Prostate gland (tissue), 2 donors: ENCODE measurements around the gene S100A7A. TPM values are rescaled to one million over a fixed set of nuclear protein-coding genes. Genes with fewer than 3 reads are reported as not detected.
"Not testable (repeated sequence)": the region's sequence is repeated elsewhere in the genome, so short reads cannot be mapped to it uniquely, and the experiment has no call there.

Experiments used
- DNase-seq: peaks from one replicate; pipeline ENCODE4 v3.0.0-alpha.2; 2019; ENCODE audit warnings: low spot score
- H3K27ac ChIP-seq, 2 donors: fragments of 200-600 bp; sonication (generic); 2 replicates each; pipeline ENCODE4 v1.5.1; 2017 to 2019
- H3K27me3 ChIP-seq: fragments of 200-600 bp; sonication (generic); replicated peaks from 2 replicates; pipeline ENCODE4 v1.5.1; 2019; ENCODE audit not compliant: insufficient read depth
- H3K36me3 ChIP-seq, 2 donors: fragments of 200-600 bp; sonication (generic); 1 replicate in 1 of 2; 2 replicates in 1 of 2; pipeline versions ENCODE4 v1.5.1 to v1.8.1; 2017 to 2019
- H3K4me1 ChIP-seq: fragments of 200-600 bp; sonication (generic); replicated peaks from 2 replicates; pipeline ENCODE4 v1.5.1; 2019
- H3K4me3 ChIP-seq, 2 donors: fragments of 200-600 bp; sonication (generic); 2 replicates each; pipeline ENCODE4 v1.5.1; 2017 to 2019
- H3K9me3 ChIP-seq: fragments of 200-600 bp; sonication (generic); 2 replicates; pipeline ENCODE4 v1.5.1; 2017
- CTCF ChIP-seq, 4 experiments: fragments of 200-600 bp in 2 of 4; fragments of 450-650 bp in 2 of 4; sonication (generic) in 2 of 4; IDR thresholded peaks; 1 replicate in 3 of 4; 2 replicates in 1 of 4; pipeline ENCODE4 v1.5.1; 2016 to 2019; ENCODE audit warnings: antibody characterized with exemption in 4 of 4, mild to moderate bottlenecking in 2 of 4, moderate library complexity in 2 of 4
- POLR2A ChIP-seq: fragments of 450-650 bp; IDR thresholded peaks from one replicate; pipeline ENCODE4 v1.6.1; 2016; ENCODE audit warnings: antibody characterized with exemption, mild to moderate bottlenecking
- POLR2AphosphoS5 ChIP-seq: sonication (generic); formaldehyde crosslinking; IDR thresholded peaks from one replicate; pipeline ENCODE4 v1.6.1; 2017; ENCODE audit warnings: antibody characterized with exemption
- WGBS: methylation state at CpG from one replicate; pipeline ENCODE4 v1.1.5; 2018; 5-methylcytosine and 5-hydroxymethylcytosine counted together
- intact Hi-C: fragments of 100-400 bp; cut with DNase I; formaldehyde crosslinking; loops from one replicate; pipeline ENCODE4 v1.14.2; 2022
- total RNA-seq, 2 donors: library from RNA; depleted of rRNA; stranded (reverse); fragments of >200 nt; gene quantifications; one replicate each; pipeline ENCODE4 v1.1.0, GENCODE V29; 2016

The S100A7A gene
- total RNA-seq, 2 donors from 2014 or later, result not detected

GRCh38 chr1:153401461-153401860, 14.9 kb upstream of the S100A7A start:
- 89% methylated on average over 9 of the region's 9 CpGs for WGBS

GRCh38 chr1:153402226-153402625, 14.1 kb upstream of the S100A7A start:
- Histone ChIP-seq H3K27me3 (no peaks in the 10 kb centered on the region), H3K4me1 (no peaks in the 10 kb centered on the region), H3K36me3 (no peaks in the 10 kb centered on the region), H3K9me3 (no peaks in the 10 kb centered on the region), H3K27ac (no peak overlapping the region), H3K4me3 (no peak overlapping the region)
- TF ChIP-seq CTCF (IDR thresholded peaks at IDR 0.05) (no peak), POLR2A (no peak), POLR2AphosphoS5 (no peak)
- 70% methylated on average over 2 of the region's 2 CpGs for WGBS
- no peak for DNase-seq
- intact Hi-C loops, result no loop called here

More at GRCh38 chr1:153401461-153401860, 14.9 kb upstream of the S100A7A start:
- Histone ChIP-seq H3K9me3 (no peaks in the 10 kb centered on the region), H3K4me1 (no peaks in the 10 kb centered on the region), H3K4me3 (no peak overlapping the region), H3K27ac (no peak overlapping the region), H3K36me3 (no peaks in the 10 kb centered on the region), H3K27me3 (no peaks in the 10 kb centered on the region)
- intact Hi-C loops, result no loop called here
- TF ChIP-seq POLR2AphosphoS5 (no peak), CTCF (IDR thresholded peaks at IDR 0.05) (no peak), POLR2A (no peak)
- DNase-seq, result no peak

GRCh38 chr1:153403421-153404085, 12.8 kb upstream of the S100A7A start:
- Histone ChIP-seq H3K27me3 (no peaks in the 10 kb centered on the region), H3K9me3 (no peaks in the 10 kb centered on the region), H3K4me3 (no peak overlapping the region), H3K27ac (no peak overlapping the region), H3K36me3 (no peaks in the 10 kb centered on the region), H3K4me1 (no peaks in the 10 kb centered on the region)
- no peak for DNase-seq
- intact Hi-C loops, result no loop called here
- 86% methylated on average over 11 of the region's 11 CpGs for WGBS
- TF ChIP-seq CTCF (IDR thresholded peaks at IDR 0.05) (no peak), POLR2AphosphoS5 (no peak)

- Histone ChIP-seq H3K4me1 (no peaks in the 10 kb centered on the region), H3K4me3 (no peak overlapping the region), H3K9me3 (no peaks in the 10 kb centered on the region), H3K27me3 (no peaks in the 10 kb centered on the region), H3K27ac (no peak overlapping the region), H3K36me3 (no peaks in the 10 kb centered on the region)
- TF ChIP-seq POLR2A (no peak), CTCF (IDR thresholded peaks at IDR 0.05) (no peak), POLR2AphosphoS5 (no peak)
- no peak for DNase-seq
- intact Hi-C loops, result no loop called here
- WGBS, result 86% methylated on average over 7 of the region's 7 CpGs
Measured at GRCh38 chr1:153404086-153404635, 12.2 kb upstream of the S100A7A start.

GRCh38 chr1:153404768-153405167, 11.6 kb upstream of the S100A7A start:
- no peaks in the 10 kb centered on the region for H3K27me3 ChIP-seq
- TF ChIP-seq CTCF (IDR thresholded peaks at IDR 0.05), result peak in 3 of 4 experiments; percentile 20 to 48 (median 30)
- no peak for TF ChIP-seq POLR2AphosphoS5
- no peak for TF ChIP-seq POLR2A
- H3K27ac ChIP-seq, result no peak overlapping the region
- no peaks in the 10 kb centered on the region for H3K36me3 ChIP-seq
- H3K4me3 ChIP-seq, result no peak overlapping the region
- no peaks in the 10 kb centered on the region for H3K4me1 ChIP-seq
- no peaks in the 10 kb centered on the region for H3K9me3 ChIP-seq
- intact Hi-C loops, result no loop called here
- DNase-seq, result no peak
- 44% methylated on average over 15 of the region's 15 CpGs for whole genome bisulfite sequencing

- H3K36me3 ChIP-seq, H3K9me3 ChIP-seq, DNase-seq, H3K4me3 ChIP-seq, intact Hi-C loops, H3K27me3 ChIP-seq, H3K4me1 ChIP-seq, H3K27ac ChIP-seq: not testable (repeated sequence)
- 82% methylated on average over 6 of the region's 6 CpGs for WGBS
Measured at GRCh38 chr1:153405825-153406599, 10.3 kb upstream of the S100A7A start.

- intact Hi-C loops, H3K27me3 ChIP-seq, H3K27ac ChIP-seq, H3K9me3 ChIP-seq, DNase-seq, H3K4me1 ChIP-seq, H3K36me3 ChIP-seq, H3K4me3 ChIP-seq: not testable (repeated sequence)
- 55% methylated on average over 11 of the region's 11 CpGs for WGBS
Measured at GRCh38 chr1:153407274-153407673, 9.0 kb upstream of the S100A7A start.
